Measurements from ENCODE around the gene SLC35A4. TPM values are rescaled to one million over a fixed set of nuclear protein-coding genes. Genes with fewer than 3 reads are reported as not detected.
A peak's percentile ranks its signal among the peaks of the same experiment; 100 is the strongest.
"Not testable (repeated sequence)": the region's sequence is repeated elsewhere in the genome, so short reads cannot be mapped to it uniquely, and the experiment has no call there.

Gene SLC35A4
- total RNA-seq, 2 experiments from 2014 or later, result 16.9 to 17.8 TPM

- CTCF ChIA-PET, result no interaction called here
- POLR2A ChIA-PET, result no interaction called here
- Mint-ChIP-seq H3K27me3 (no peaks in the 10 kb centered on the region), H3K36me3 (ENCODE audit: low read depth) (no peaks in the 10 kb centered on the region), H3K4me1 (ENCODE audit: low read depth) (no peaks in the 10 kb centered on the region), H3K9me3 (no peaks in the 10 kb centered on the region), H3K4me3 (no peak overlapping the region), H3K27ac (no peak overlapping the region)
- Histone ChIP-seq H3K4me1 (ENCODE audit: insufficient read depth, low read length) (no peaks in the 10 kb centered on the region), H3K36me3 (ENCODE audit: insufficient read depth, low read length) (no peaks in the 10 kb centered on the region), H3K4me3 (ENCODE audit: low read length) (no peak overlapping the region), H3K9me3 (ENCODE audit: control insufficient read depth in 1 of 2, insufficient read depth in 1 of 2, low read length in 2 of 2) (no peaks in the 10 kb centered on the region), H3K27me3 (ENCODE audit: control insufficient read depth in 1 of 2, insufficient read depth in 2 of 2, low read length in 2 of 2) (no peaks in the 10 kb centered on the region), H3K27ac (ENCODE audit: low read depth in 1 of 2, low read length in 2 of 2) (no peak overlapping the region)
- TF ChIP-seq CTCF (IDR thresholded peaks at IDR 0.05), result no peak
- ATAC-seq (ENCODE audit: poor library complexity) (no peak), DNase-seq (no peak)
- intact Hi-C loops (cut with DNase I, micrococcal nuclease), result loop anchor here in 1 of 2 experiments (5.0 kb wide), 1 partner anchor 39 kb away; no protein-coding TSS in a partner anchor
Observed at GRCh38 chr5:140588311-140589070, 23.9 kb downstream of the SLC35A4 start.

- TF ChIP-seq CTCF (IDR thresholded peaks at IDR 0.05), result no peak
- Histone ChIP-seq H3K9me3 (ENCODE audit: control insufficient read depth in 1 of 2, insufficient read depth in 1 of 2, low read length in 2 of 2) (no peaks in the 10 kb centered on the region), H3K27me3 (ENCODE audit: control insufficient read depth in 1 of 2, insufficient read depth in 2 of 2, low read length in 2 of 2) (no peaks in the 10 kb centered on the region), H3K27ac (ENCODE audit: low read depth in 1 of 2, low read length in 2 of 2) (no peak overlapping the region), H3K4me1 (ENCODE audit: insufficient read depth, low read length) (no peaks in the 10 kb centered on the region), H3K4me3 (ENCODE audit: low read length) (no peak overlapping the region), H3K36me3 (ENCODE audit: insufficient read depth, low read length) (no peaks in the 10 kb centered on the region)
- Mint-ChIP-seq H3K27me3 (peaks cover 10% of the 10 kb centered on the region), H3K27ac (no peak overlapping the region), H3K4me1 (ENCODE audit: low read depth) (no peaks in the 10 kb centered on the region), H3K9me3 (no peaks in the 10 kb centered on the region), H3K36me3 (ENCODE audit: low read depth) (no peaks in the 10 kb centered on the region), H3K4me3 (no peak overlapping the region)
- intact Hi-C loops (cut with DNase I, micrococcal nuclease), result no loop called here
- ATAC-seq (ENCODE audit: poor library complexity) (no peak), DNase-seq (no peak)
- ChIA-PET CTCF (no interaction called here), POLR2A (no interaction called here)
Observed at GRCh38 chr5:140590861-140591260, 26.2 kb downstream of the SLC35A4 start.

- H3K27ac Mint-ChIP-seq, result no peak overlapping the region
- no peak overlapping the region for H3K4me3 ChIP-seq (ENCODE audit: low read length)
- CTCF ChIA-PET, result no interaction called here
Observed at GRCh38 chr5:140591747-140592372, 27.2 kb downstream of the SLC35A4 start.

GRCh38 chr5:140593070-140593469 is 28.4 kb downstream of the SLC35A4 start:
- H3K4me1 Mint-ChIP-seq (ENCODE audit: low read depth); H3K36me3 ChIP-seq (ENCODE audit: insufficient read depth, low read length); H3K27me3 Mint-ChIP-seq; intact Hi-C loops (cut with DNase I, micrococcal nuclease); POLR2A ChIA-PET; ATAC-seq (ENCODE audit: poor library complexity); H3K9me3 ChIP-seq (ENCODE audit: control insufficient read depth in 1 of 2, insufficient read depth in 1 of 2, low read length in 2 of 2); CTCF ChIA-PET; H3K4me1 ChIP-seq (ENCODE audit: insufficient read depth, low read length); H3K9me3 Mint-ChIP-seq; DNase-seq; H3K27ac ChIP-seq (ENCODE audit: low read depth in 1 of 2, low read length in 2 of 2); H3K4me3 ChIP-seq (ENCODE audit: low read length); H3K27me3 ChIP-seq (ENCODE audit: control insufficient read depth in 1 of 2, insufficient read depth in 2 of 2, low read length in 2 of 2); H3K27ac Mint-ChIP-seq; H3K36me3 Mint-ChIP-seq (ENCODE audit: low read depth): not testable (repeated sequence)
- peak overlapping the region; percentile 42 for H3K4me3 Mint-ChIP-seq

More at GRCh38 chr5:140591747-140592372, 27.2 kb downstream of the SLC35A4 start:
- no peaks in the 10 kb centered on the region for H3K36me3 ChIP-seq (ENCODE audit: insufficient read depth, low read length)
- no peaks in the 10 kb centered on the region for H3K9me3 ChIP-seq (ENCODE audit: control insufficient read depth in 1 of 2, insufficient read depth in 1 of 2, low read length in 2 of 2)
- DNase-seq (peak in 1 of 14 experiments; percentile 27), ATAC-seq (ENCODE audit: poor library complexity) (no peak)
- POLR2A ChIA-PET, result no interaction called here
- H3K4me1 ChIP-seq (ENCODE audit: insufficient read depth, low read length), result no peaks in the 10 kb centered on the region
- H3K4me3 Mint-ChIP-seq, result no peak overlapping the region
- no peaks in the 10 kb centered on the region for H3K9me3 Mint-ChIP-seq
- TF ChIP-seq CTCF (IDR thresholded peaks at IDR 0.05), result no peak
- no peak overlapping the region for H3K27ac ChIP-seq (ENCODE audit: low read depth in 1 of 2, low read length in 2 of 2)
- H3K27me3 ChIP-seq (ENCODE audit: control insufficient read depth in 1 of 2, insufficient read depth in 2 of 2, low read length in 2 of 2), result no peaks in the 10 kb centered on the region
- peaks cover 10% of the 10 kb centered on the region for H3K27me3 Mint-ChIP-seq
- intact Hi-C loops (cut with DNase I, micrococcal nuclease), result no loop called here
- no peaks in the 10 kb centered on the region for H3K4me1 Mint-ChIP-seq (ENCODE audit: low read depth)
- no peaks in the 10 kb centered on the region for H3K36me3 Mint-ChIP-seq (ENCODE audit: low read depth)
